ENCODE measurements around the gene JPT2.

The JPT2 gene

DNA sequence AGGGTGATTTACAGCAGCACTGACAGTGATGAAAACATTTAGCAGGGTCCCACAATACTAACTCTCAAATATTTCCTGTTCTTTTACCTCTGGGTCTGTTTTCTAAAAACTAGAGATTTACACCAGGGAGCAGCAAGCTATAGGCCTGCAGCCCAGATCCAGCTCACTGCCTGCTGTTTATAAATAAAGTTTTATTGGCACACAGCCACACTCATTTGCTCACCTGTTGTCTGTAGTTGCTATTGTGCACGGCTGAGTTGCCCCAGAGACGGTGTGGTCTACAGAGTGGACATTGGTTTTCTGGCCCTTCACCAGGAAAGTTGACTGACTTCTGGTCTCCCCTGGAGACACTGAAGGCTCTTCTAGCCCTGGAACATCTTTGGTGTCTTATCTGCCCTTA is 16.3 kb upstream of the JPT2 start:
- H3K4me1 ChIP-seq (ENCODE audit: control insufficient read depth in 2 of 2, insufficient read depth in 2 of 2, low read length in 2 of 2) = no peaks in the 10 kb centered on the region
- H3K27me3 ChIP-seq (ENCODE audit: control insufficient read depth in 2 of 2, insufficient read depth in 2 of 2, low read length in 2 of 2) = no peaks in the 10 kb centered on the region
- no peaks in the 10 kb centered on the region for H3K9me3 ChIP-seq (ENCODE audit: control insufficient read depth in 2 of 2, low read length in 2 of 2)
- peaks cover 52 to 66% of the 10 kb centered on the region in 2 donors for H3K36me3 ChIP-seq (ENCODE audit: control insufficient read depth in 2 of 2, insufficient read depth in 2 of 2, low read length in 2 of 2)
- no peak overlapping the region for H3K9ac ChIP-seq (ENCODE audit: low read depth in 1 of 2, low read length in 2 of 2)
- no peak overlapping the region for H3K27ac ChIP-seq (ENCODE audit: low read depth in 2 of 2, low read length in 2 of 2)
- H3K4me3 ChIP-seq (ENCODE audit: low read length in 2 of 2) = no peak overlapping the region

DNA sequence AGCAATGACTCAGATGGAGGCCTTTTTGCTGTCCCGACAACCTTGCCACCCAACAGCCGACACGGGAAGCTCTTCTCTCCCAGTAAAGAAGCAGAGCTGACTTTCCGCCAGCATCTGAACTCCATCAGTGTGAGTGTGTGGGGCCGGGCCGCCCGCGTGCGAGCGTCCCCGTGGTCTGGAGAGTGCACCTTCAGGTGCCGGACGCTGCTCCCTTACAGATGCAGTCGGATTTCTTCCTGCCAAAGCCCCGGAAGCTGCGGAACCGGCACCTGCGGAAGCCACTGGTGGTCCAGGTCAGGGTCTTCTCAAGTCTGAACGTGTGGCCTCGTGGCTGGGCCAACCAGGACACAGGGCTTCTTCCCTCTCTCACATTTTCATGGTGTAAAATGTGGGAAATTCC is 15.5 kb upstream of the JPT2 start:
- H3K9ac ChIP-seq (ENCODE audit: low read depth in 1 of 2, low read length in 2 of 2) = no peak overlapping the region
- no peak overlapping the region for H3K27ac ChIP-seq (ENCODE audit: low read depth in 2 of 2, low read length in 2 of 2)
- no peaks in the 10 kb centered on the region for H3K4me1 ChIP-seq (ENCODE audit: control insufficient read depth in 2 of 2, insufficient read depth in 2 of 2, low read length in 2 of 2)
- peaks cover 54 to 66% of the 10 kb centered on the region in 2 donors for H3K36me3 ChIP-seq (ENCODE audit: control insufficient read depth in 2 of 2, insufficient read depth in 2 of 2, low read length in 2 of 2)
- H3K9me3 ChIP-seq (ENCODE audit: control insufficient read depth in 2 of 2, low read length in 2 of 2) = no peaks in the 10 kb centered on the region
- no peaks in the 10 kb centered on the region for H3K27me3 ChIP-seq (ENCODE audit: control insufficient read depth in 2 of 2, insufficient read depth in 2 of 2, low read length in 2 of 2)
- H3K4me3 ChIP-seq (ENCODE audit: low read length in 2 of 2) = no peak overlapping the region

GRCh38 chr16:1665829-1666228 is 12.2 kb upstream of the JPT2 start:
- Histone ChIP-seq H3K9me3 (ENCODE audit: control insufficient read depth in 2 of 2, low read length in 2 of 2) (no peaks in the 10 kb centered on the region), H3K4me1 (ENCODE audit: control insufficient read depth in 2 of 2, insufficient read depth in 2 of 2, low read length in 2 of 2) (no peaks in the 10 kb centered on the region), H3K4me3 (ENCODE audit: low read length in 2 of 2) (no peak overlapping the region), H3K27me3 (ENCODE audit: control insufficient read depth in 2 of 2, insufficient read depth in 2 of 2, low read length in 2 of 2) (no peaks in the 10 kb centered on the region), H3K27ac (ENCODE audit: low read depth in 2 of 2, low read length in 2 of 2) (no peak overlapping the region), H3K36me3 (ENCODE audit: control insufficient read depth in 2 of 2, insufficient read depth in 2 of 2, low read length in 2 of 2) (peaks cover 67 to 77% of the 10 kb centered on the region in 2 donors), H3K9ac (ENCODE audit: low read depth in 1 of 2, low read length in 2 of 2) (no peak overlapping the region)

GRCh38 chr16:1666316-1666715 is 11.8 kb upstream of the JPT2 start:
- no peaks in the 10 kb centered on the region for H3K9me3 ChIP-seq (ENCODE audit: control insufficient read depth in 2 of 2, low read length in 2 of 2)
- peaks cover 72 to 82% of the 10 kb centered on the region in 2 donors for H3K36me3 ChIP-seq (ENCODE audit: control insufficient read depth in 2 of 2, insufficient read depth in 2 of 2, low read length in 2 of 2)
- no peaks in the 10 kb centered on the region for H3K27me3 ChIP-seq (ENCODE audit: control insufficient read depth in 2 of 2, insufficient read depth in 2 of 2, low read length in 2 of 2)
- no peaks in the 10 kb centered on the region for H3K4me1 ChIP-seq (ENCODE audit: control insufficient read depth in 2 of 2, insufficient read depth in 2 of 2, low read length in 2 of 2)
- H3K4me3 ChIP-seq (ENCODE audit: low read length in 2 of 2) = no peak overlapping the region
- H3K27ac ChIP-seq (ENCODE audit: low read depth in 2 of 2, low read length in 2 of 2) = no peak overlapping the region
- H3K9ac ChIP-seq (ENCODE audit: low read depth in 1 of 2, low read length in 2 of 2) = no peak overlapping the region

- Histone ChIP-seq H3K27ac (ENCODE audit: low read depth in 2 of 2, low read length in 2 of 2) (no peak overlapping the region), H3K4me1 (ENCODE audit: control insufficient read depth in 2 of 2, insufficient read depth in 2 of 2, low read length in 2 of 2) (no peaks in the 10 kb centered on the region), H3K9me3 (ENCODE audit: control insufficient read depth in 2 of 2, low read length in 2 of 2) (no peaks in the 10 kb centered on the region), H3K4me3 (ENCODE audit: low read length in 2 of 2) (no peak overlapping the region), H3K27me3 (ENCODE audit: control insufficient read depth in 2 of 2, insufficient read depth in 2 of 2, low read length in 2 of 2) (no peaks in the 10 kb centered on the region), H3K36me3 (ENCODE audit: control insufficient read depth in 2 of 2, insufficient read depth in 2 of 2, low read length in 2 of 2) (peaks cover 80 to 83% of the 10 kb centered on the region in 2 donors), H3K9ac (ENCODE audit: low read depth in 1 of 2, low read length in 2 of 2) (no peak overlapping the region)
Measured at GRCh38 chr16:1667271-1667670, 10.8 kb upstream of the JPT2 start.

GRCh38 chr16:1667916-1668315 is 10.2 kb upstream of the JPT2 start:
- Histone ChIP-seq H3K4me1 (ENCODE audit: control insufficient read depth in 2 of 2, insufficient read depth in 2 of 2, low read length in 2 of 2) (no peaks in the 10 kb centered on the region), H3K4me3 (ENCODE audit: low read length in 2 of 2) (no peak overlapping the region), H3K36me3 (ENCODE audit: control insufficient read depth in 2 of 2, insufficient read depth in 2 of 2, low read length in 2 of 2) (peaks cover 79 to 87% of the 10 kb centered on the region in 2 donors), H3K9ac (ENCODE audit: low read depth in 1 of 2, low read length in 2 of 2) (no peak overlapping the region), H3K27ac (ENCODE audit: low read depth in 2 of 2, low read length in 2 of 2) (no peak overlapping the region), H3K9me3 (ENCODE audit: control insufficient read depth in 2 of 2, low read length in 2 of 2) (no peaks in the 10 kb centered on the region), H3K27me3 (ENCODE audit: control insufficient read depth in 2 of 2, insufficient read depth in 2 of 2, low read length in 2 of 2) (no peaks in the 10 kb centered on the region)

DNA sequence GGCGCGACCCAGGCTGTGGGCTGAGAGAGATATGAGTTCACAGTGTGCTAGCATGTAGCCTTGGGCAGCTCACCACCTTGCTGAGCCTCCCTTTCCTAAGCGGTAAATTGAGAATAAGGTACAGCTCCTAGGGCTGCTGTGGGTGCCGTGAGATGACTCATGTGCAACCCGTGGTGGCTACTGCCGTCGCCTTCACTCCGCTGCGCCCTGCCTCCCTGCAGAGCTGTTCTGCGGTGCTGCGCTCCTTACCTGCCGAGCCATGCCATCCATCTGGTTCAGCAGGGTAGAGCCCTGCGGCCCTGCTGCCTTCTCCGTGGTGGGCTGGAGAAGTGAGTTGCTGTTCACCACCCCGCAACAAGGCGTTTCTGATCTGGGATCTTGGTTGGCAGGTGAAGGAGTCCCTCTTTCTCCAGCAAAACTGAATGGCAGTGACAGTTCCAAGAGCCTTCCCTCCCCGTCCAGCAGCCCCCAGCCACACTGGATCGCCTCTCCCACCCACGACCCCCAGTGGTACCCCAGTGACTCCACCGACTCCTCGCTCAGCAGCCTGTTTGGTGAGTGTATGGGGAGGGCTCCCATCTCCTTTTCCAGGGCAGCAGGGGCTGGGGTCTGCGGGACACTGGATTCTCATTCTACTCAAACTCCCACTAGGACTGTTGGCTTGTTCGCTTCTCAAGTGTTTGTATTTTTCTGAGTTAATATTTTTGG is 9.3 kb upstream of the JPT2 start:
- Histone ChIP-seq H3K9me3 (ENCODE audit: control insufficient read depth in 2 of 2, low read length in 2 of 2) (no peaks in the 10 kb centered on the region), H3K9ac (ENCODE audit: low read depth in 1 of 2, low read length in 2 of 2) (no peak overlapping the region), H3K4me1 (ENCODE audit: control insufficient read depth in 2 of 2, insufficient read depth in 2 of 2, low read length in 2 of 2) (no peaks in the 10 kb centered on the region), H3K4me3 (ENCODE audit: low read length in 2 of 2) (no peak overlapping the region), H3K36me3 (ENCODE audit: control insufficient read depth in 2 of 2, insufficient read depth in 2 of 2, low read length in 2 of 2) (peaks cover 81 to 89% of the 10 kb centered on the region in 2 donors), H3K27me3 (ENCODE audit: control insufficient read depth in 2 of 2, insufficient read depth in 2 of 2, low read length in 2 of 2) (no peaks in the 10 kb centered on the region), H3K27ac (ENCODE audit: low read depth in 2 of 2, low read length in 2 of 2) (no peak overlapping the region)

GRCh38 chr16:1669698-1670097 is 8.4 kb upstream of the JPT2 start:
- Histone ChIP-seq H3K9me3 (ENCODE audit: control insufficient read depth in 2 of 2, low read length in 2 of 2) (no peaks in the 10 kb centered on the region), H3K9ac (ENCODE audit: low read depth in 1 of 2, low read length in 2 of 2) (no peak overlapping the region), H3K36me3 (ENCODE audit: control insufficient read depth in 2 of 2, insufficient read depth in 2 of 2, low read length in 2 of 2) (peaks cover 87 to 92% of the 10 kb centered on the region in 2 donors), H3K27me3 (ENCODE audit: control insufficient read depth in 2 of 2, insufficient read depth in 2 of 2, low read length in 2 of 2) (no peaks in the 10 kb centered on the region), H3K4me1 (ENCODE audit: control insufficient read depth in 2 of 2, insufficient read depth in 2 of 2, low read length in 2 of 2) (no peaks in the 10 kb centered on the region), H3K27ac (ENCODE audit: low read depth in 2 of 2, low read length in 2 of 2) (no peak overlapping the region), H3K4me3 (ENCODE audit: low read length in 2 of 2) (no peak overlapping the region)

- no peaks in the 10 kb centered on the region for H3K27me3 ChIP-seq (ENCODE audit: control insufficient read depth in 2 of 2, insufficient read depth in 2 of 2, low read length in 2 of 2)
- H3K9ac ChIP-seq (ENCODE audit: low read depth in 1 of 2, low read length in 2 of 2) = no peak overlapping the region
- H3K36me3 ChIP-seq (ENCODE audit: control insufficient read depth in 2 of 2, insufficient read depth in 2 of 2, low read length in 2 of 2) = peaks cover 86 to 93% of the 10 kb centered on the region in 2 donors
- no peaks in the 10 kb centered on the region for H3K9me3 ChIP-seq (ENCODE audit: control insufficient read depth in 2 of 2, low read length in 2 of 2)
- no peak overlapping the region for H3K27ac ChIP-seq (ENCODE audit: low read depth in 2 of 2, low read length in 2 of 2)
- no peak overlapping the region for H3K4me3 ChIP-seq (ENCODE audit: low read length in 2 of 2)
- H3K4me1 ChIP-seq (ENCODE audit: control insufficient read depth in 2 of 2, insufficient read depth in 2 of 2, low read length in 2 of 2) = no peaks in the 10 kb centered on the region
Measured at GRCh38 chr16:1670371-1670770, 7.7 kb upstream of the JPT2 start.

DNA sequence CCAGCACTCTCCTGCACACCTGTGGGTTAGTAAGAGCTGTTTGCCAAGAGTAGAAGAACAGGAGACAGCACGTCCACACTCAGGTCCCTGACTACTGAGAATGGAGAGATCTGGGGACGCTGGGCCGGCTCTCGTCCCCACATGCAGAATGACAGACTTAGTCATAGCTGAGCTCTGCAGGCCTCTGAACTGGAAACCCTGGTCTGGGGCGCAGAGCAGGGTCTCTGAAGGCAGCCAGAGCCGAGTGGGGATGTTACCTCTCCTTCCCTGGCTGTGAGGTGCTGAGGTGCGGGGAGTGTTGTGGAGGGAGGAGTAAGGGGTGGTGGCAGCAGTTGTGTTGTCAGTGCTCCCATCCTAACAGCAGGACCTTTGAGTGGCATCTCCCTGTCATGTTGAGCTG is 7.2 kb upstream of the JPT2 start:
- no peaks in the 10 kb centered on the region for H3K4me1 ChIP-seq (ENCODE audit: control insufficient read depth in 2 of 2, insufficient read depth in 2 of 2, low read length in 2 of 2)
- no peak overlapping the region for H3K27ac ChIP-seq (ENCODE audit: low read depth in 2 of 2, low read length in 2 of 2)
- peaks cover 82 to 93% of the 10 kb centered on the region in 2 donors for H3K36me3 ChIP-seq (ENCODE audit: control insufficient read depth in 2 of 2, insufficient read depth in 2 of 2, low read length in 2 of 2)

More for the DNA sequence above, 7.2 kb upstream of the JPT2 start:
- Histone ChIP-seq H3K4me3 (ENCODE audit: low read length in 2 of 2) (no peak overlapping the region), H3K9ac (ENCODE audit: low read depth in 1 of 2, low read length in 2 of 2) (no peak overlapping the region), H3K27me3 (ENCODE audit: control insufficient read depth in 2 of 2, insufficient read depth in 2 of 2, low read length in 2 of 2) (no peaks in the 10 kb centered on the region), H3K9me3 (ENCODE audit: control insufficient read depth in 2 of 2, low read length in 2 of 2) (no peaks in the 10 kb centered on the region)
